ENCODE results near the gene COP1.
"Not testable (repeated sequence)": the region's sequence is repeated elsewhere in the genome, so short reads cannot be mapped to it uniquely, and the experiment has no call there.

The COP1 gene

GRCh38 chr1:176029609-176030008, 177.5 kb downstream of the COP1 start:
- DNase-seq = no peak

- no peak for DNase-seq
These were observed 177.9 kb downstream of the COP1 start for GRCh38 chr1:176029155-176029554.

GRCh38 chr1:176027934-176028333, 179.2 kb downstream of the COP1 start:
- not testable (repeated sequence) for DNase-seq

- no peak for DNase-seq
These were observed 184.5 kb downstream of the COP1 start for GRCh38 chr1:176022574-176022973.

GRCh38 chr1:176017722-176018121, 189.4 kb downstream of the COP1 start:
- no peak for DNase-seq

- no peak for DNase-seq
These were observed 197.1 kb downstream of the COP1 start for GRCh38 chr1:176009951-176010350.

- DNase-seq = not testable (repeated sequence)
These were observed 199.2 kb downstream of the COP1 start for GRCh38 chr1:176007756-176008389.

GRCh38 chr1:175994660-175995059, 212.4 kb downstream of the COP1 start:
- not testable (repeated sequence) for DNase-seq

- DNase-seq = not testable (repeated sequence)
These were observed 214.3 kb downstream of the COP1 start for GRCh38 chr1:175992825-175993224.

- not testable (repeated sequence) for DNase-seq
These were observed 214.9 kb downstream of the COP1 start for GRCh38 chr1:175992202-175992601.

GRCh38 chr1:175984813-175985212, 222.3 kb downstream of the COP1 start:
- no peak for DNase-seq

- no peak for DNase-seq
These were observed 222.9 kb downstream of the COP1 start for GRCh38 chr1:175984057-175984812.

- DNase-seq = not testable (repeated sequence)
These were observed 223.7 kb downstream of the COP1 start for GRCh38 chr1:175983363-175983762.

- DNase-seq = no peak
These were observed 226.0 kb downstream of the COP1 start for GRCh38 chr1:175981128-175981527.

GRCh38 chr1:175978926-175979325, 228.2 kb downstream of the COP1 start:
- DNase-seq = no peak

- no peak for DNase-seq
These were observed 228.6 kb downstream of the COP1 start for GRCh38 chr1:175978476-175978875.

GRCh38 chr1:175976865-175977642, 230.0 kb downstream of the COP1 start:
- DNase-seq = no peak

GRCh38 chr1:175969231-175969630, 237.9 kb downstream of the COP1 start:
- no peak for DNase-seq

- no peak for DNase-seq
These were observed 238.5 kb downstream of the COP1 start for GRCh38 chr1:175968486-175969172.

GRCh38 chr1:175963740-175964139, 243.3 kb downstream of the COP1 start:
- no peak for DNase-seq

GRCh38 chr1:175960169-175960568, 246.9 kb downstream of the COP1 start:
- no peak for DNase-seq

GRCh38 chr1:175951627-175952026, 255.5 kb downstream of the COP1 start:
- DNase-seq = no peak

- no peak for DNase-seq
These were observed 259.3 kb downstream of the COP1 start for GRCh38 chr1:175947771-175948170.
